HG03469 (cell line): ENCODE results near the gene CEP290.
A peak's percentile ranks its signal among the peaks of the same experiment; 100 is the strongest.
"Not testable (repeated sequence)": the region's sequence is repeated elsewhere in the genome, so short reads cannot be mapped to it uniquely, and the experiment has no call there.

Experiments
- ATAC-seq: cut with Tn5 transposase; IDR thresholded peaks from one replicate; pipeline ENCODE4 v1.9.1; 2021; ENCODE audit warnings: mild to moderate bottlenecking, moderate library complexity, moderate number of reproducible peaks; ENCODE audit not compliant: unreplicated experiment

The CEP290 gene

GRCh38 chr12:88142610-88142991, 713 bp upstream of the CEP290 start:
- no peak for ATAC-seq

GRCh38 chr12:88141425-88141773, 489 bp downstream of the CEP290 start:
- ATAC-seq, result no peak

GRCh38 chr12:88139711-88140110, 2.2 kb downstream of the CEP290 start:
- ATAC-seq, result not testable (repeated sequence)

- not testable (repeated sequence) for ATAC-seq
Observed at GRCh38 chr12:88133181-88133580, 8.7 kb downstream of the CEP290 start.

GRCh38 chr12:88132392-88132791, 9.5 kb downstream of the CEP290 start:
- no peak for ATAC-seq

DNA sequence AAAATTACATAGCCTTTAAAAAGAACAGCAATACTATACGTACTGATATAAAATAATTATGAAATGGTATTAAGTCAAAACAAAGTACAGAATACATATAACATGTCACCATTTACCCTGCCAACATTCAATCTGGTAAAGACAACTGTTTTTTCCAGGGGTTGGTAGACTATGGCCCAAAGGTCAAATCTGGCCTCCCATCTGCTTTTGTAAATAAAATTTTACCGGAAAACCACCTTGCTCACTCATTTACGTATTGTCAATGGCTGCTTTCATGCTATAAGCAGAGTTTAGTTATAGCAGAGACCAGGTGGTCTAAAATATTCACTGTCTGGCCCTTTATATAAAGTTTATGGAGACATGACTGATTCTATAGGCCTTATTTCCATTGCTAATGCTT, 14.0 kb downstream of the CEP290 start:
- no peak for ATAC-seq

DNA sequence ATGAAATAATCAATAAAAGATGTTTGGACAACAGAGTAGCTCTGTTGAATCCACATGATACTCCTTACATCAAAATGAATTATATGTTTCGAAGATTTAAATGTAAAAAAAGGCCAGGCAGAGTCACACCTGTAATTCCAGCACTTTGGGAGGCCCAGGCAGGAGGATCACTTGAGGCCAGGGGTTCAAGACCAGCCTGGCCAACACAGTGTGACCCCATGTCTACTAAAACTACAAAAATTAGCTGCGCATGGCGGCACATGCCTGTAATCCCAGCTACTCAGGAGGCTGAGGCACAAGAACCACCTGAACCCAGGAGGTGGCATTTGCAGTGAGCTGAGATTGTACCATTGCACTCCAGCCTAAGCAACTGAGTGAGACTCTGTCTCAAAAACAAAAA, 14.8 kb downstream of the CEP290 start:
- ATAC-seq, result no peak

DNA sequence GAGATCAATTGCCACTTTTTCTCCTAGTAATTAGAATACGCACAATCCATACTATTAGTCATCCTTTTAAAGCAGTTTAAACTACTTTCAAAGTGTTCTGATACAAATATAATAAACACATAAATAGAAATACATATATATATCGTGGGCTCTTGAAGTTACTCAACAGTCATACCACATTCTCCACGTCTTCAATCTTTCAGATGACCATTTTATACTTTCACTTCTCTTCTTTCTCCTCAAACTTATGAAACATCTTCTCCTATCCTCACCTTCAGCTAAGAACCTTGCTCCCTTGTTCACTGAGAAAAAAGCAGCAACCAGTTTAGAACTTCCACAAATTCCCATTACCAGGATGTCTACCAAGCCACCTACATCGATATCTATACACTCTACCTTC, 19.2 kb downstream of the CEP290 start:
- ATAC-seq, result no peak

DNA sequence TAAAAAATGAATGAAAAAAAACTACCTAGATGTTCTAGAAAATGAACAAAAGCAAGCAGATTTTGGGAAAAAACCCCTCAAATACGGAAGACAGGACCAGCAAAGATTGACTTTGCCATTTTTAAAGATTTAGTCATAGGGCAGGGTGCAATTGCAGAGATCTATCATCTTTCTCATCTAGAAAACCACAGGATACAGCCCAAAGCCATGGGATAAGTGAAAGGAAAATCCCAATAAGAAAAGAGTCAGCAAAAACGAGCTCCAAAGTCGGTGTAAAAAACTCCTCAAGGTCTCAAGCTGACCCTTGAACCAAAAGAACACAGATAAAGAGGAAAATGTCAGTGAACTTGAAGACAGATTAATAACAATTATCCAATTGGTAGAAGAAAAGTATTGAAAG, 28.0 kb downstream of the CEP290 start:
- ATAC-seq, result no peak

- no peak for ATAC-seq
Observed at GRCh38 chr12:88111074-88111652, 30.7 kb downstream of the CEP290 start.

- ATAC-seq, result no peak
Observed at GRCh38 chr12:88108021-88108420, 33.9 kb downstream of the CEP290 start.

DNA sequence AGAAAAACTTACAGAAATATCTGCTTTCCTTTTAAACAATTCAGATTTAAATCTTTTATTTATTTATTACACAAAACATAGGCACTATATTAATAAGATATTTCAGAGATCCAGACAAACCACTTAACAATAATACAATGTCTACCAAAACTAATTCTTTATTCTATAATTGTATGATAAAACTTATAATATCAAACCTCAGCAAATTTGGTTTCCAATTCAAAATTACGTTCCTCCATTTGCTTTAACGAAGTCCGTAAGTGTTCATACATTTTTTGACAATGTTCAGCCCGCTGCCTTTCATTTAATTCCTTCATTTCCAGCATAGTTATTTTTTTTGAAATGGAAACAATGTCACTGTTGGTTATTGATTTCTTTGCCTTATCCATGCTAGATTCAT, 48.3 kb downstream of the CEP290 start:
- no peak for ATAC-seq

DNA sequence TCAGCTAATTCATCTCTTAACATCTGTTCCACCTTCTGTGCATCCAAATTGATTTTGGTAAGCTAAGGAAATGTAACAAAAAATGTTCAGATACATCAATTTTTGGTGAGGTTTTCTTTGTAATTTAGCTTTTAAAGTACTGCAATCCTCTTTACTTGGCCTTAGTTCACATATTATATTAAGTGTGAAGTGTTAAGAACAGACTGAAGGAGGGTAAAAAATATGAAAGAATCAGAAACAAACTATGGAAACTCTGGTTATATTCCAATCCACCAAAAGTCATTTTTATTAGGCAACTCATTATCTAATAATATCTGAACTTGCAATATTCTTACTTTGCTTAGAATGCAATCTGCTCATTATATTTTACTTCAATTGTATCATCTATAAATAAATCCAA, 49.1 kb downstream of the CEP290 start:
- ATAC-seq, result no peak

DNA sequence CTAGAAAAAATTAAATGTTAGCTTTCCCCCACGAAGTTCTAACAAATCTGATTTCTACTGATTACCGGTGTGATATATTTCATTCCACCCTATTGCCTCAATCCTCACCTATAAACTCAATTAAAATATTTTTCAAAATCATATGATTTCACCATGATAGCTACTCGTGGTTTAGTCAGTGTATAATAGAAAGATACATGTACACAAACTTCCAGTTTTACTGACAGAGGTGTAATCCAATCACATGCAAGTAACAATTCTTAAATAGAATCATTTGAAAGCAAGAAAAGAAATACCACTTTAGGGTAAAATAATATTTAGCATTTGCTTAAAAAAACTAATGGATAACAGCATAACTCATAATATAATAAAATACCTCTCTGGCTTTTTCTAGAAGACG, 57.7 kb downstream of the CEP290 start:
- ATAC-seq, result no peak

- no peak for ATAC-seq
Observed at GRCh38 chr12:88083634-88084033, 58.3 kb downstream of the CEP290 start.

DNA sequence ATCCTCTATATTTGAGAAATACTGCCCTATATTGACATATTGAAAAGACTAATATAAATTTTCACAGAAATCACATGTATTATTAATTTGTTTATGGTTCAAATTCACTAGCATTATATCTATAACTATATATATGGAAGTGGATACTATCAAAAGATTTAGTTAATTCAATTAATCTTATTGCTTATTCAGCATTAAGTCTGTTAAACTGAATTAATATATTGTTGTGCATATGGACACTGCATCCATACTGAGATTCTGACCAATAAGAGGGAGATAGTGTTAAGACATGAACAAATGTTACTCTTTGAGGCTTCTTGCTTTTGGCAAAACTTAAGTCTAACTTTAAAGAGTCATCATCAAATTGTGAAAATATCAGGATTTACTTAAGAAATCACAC, 60.6 kb downstream of the CEP290 start:
- no peak for ATAC-seq

DNA sequence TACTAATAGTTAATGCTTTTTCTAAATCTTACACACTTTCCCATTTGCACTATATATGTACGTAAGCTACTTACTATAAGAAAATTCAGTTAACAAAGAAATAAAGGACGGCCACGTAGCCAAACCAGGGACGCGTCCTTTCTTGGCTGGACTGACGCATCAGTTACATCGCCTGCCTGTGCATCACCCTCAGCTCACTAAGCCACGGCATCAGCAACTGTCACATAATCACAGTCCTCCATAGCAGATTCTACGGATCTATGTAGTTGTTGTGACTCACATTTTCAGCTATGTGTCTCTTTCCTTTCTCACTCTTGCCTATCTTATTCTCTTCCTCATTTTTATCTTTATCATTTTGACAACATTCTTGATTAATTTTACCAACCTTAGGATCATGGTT, 74.6 kb downstream of the CEP290 start:
- ATAC-seq, result no peak

GRCh38 chr12:88063375-88063774, 78.5 kb downstream of the CEP290 start:
- peak; percentile 95 for ATAC-seq

- ATAC-seq, result peak; percentile 63
Observed at GRCh38 chr12:88062474-88062873, 79.4 kb downstream of the CEP290 start.

GRCh38 chr12:88058719-88059077, 83.2 kb downstream of the CEP290 start:
- ATAC-seq, result no peak

DNA sequence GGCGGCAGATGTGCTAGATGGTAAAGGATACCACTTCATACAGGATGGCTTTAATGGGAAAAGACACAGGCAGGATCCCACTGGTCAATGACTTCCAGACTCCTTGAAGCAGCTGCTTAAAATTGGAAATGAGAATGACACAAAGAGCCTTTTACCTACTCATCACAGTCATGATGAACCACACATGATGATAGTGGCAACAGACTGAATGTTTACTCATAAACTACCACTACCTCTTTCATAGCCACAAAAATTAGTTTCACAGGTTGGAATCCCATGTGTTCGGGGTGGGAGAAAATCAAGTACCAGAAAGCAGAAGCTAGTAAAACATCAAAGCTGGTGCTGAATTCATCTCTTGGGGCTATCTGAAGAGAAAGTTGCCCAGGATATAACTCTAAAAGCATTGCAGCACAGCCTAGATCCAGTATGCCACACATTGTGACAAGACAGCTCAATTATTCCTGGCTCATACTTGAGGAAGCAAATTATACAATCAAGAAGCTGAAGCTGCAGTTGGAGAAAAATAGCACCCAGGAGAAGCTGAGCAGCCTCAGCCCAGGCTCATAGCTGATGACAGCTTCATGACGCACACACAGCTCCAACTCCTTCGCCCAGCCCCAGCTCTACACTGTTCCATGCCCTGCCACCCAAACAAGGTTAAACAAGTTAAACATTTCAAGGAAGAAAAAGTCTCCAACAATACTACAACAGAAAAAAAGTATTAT, 83.7 kb downstream of the CEP290 start:
- ATAC-seq, result no peak

DNA sequence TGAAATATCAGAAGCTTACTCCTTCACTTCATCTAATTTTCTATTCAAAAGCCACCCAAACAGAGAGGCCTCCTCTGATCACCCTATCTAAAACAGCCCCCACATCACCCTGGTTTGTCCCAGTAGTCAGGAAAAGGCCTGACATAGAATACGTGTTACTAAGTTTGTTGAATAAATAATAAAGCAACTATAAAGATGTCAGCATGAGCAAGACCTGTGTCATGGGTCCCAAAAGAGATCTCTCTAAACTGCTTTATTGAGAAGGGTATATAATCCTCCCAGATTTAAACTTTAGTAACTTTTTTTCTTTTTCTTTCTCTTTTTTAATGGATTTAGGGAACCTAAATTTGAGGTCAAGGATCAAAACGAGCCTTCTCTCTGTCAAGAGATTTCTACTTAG, 85.3 kb downstream of the CEP290 start:
- ATAC-seq, result no peak

DNA sequence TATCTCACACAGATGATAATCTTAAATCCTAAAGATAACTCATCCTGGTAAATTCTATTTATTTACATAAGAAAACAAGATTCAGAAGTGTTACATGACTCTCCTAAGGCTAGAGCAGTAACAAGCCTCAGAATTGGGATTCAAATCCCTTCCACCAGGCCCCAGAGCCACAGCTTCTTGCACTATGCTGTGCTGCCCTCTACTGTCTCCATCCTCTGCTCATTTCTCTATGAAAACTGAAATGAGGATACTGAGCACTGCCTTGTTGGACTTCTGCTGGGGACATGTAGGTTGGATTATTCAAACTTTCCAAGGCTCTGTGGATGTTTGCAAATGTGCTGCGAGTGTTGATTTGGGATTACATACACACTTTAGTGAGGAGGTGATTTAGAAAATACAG, 89.2 kb downstream of the CEP290 start:
- peak; percentile 53 for ATAC-seq
